SK-N-MC (cell line): ENCODE measurements around the gene FRMD3.

Experiments used
- DNase-seq: peaks from one replicate; pipeline ENCODE4 v3.0.0-alpha.2; 2011; ENCODE audit warnings: low read depth, low spot score
- H3K27ac ChIP-seq: fragments of 200-600 bp; sonication (generic); 2 replicates; pipeline ENCODE4 v1.5.1; 2016; ENCODE audit warnings: mixed run types
- H3K36me3 ChIP-seq: fragments of 200-600 bp; sonication (generic); 2 replicates; pipeline ENCODE4 v1.6.1; 2017; ENCODE audit warnings: antibody characterized with exemption, low read length, mixed read lengths; ENCODE audit not compliant: insufficient read depth
- H3K4me3 ChIP-seq: fragments of 200-600 bp; sonication (generic); 2 replicates; pipeline ENCODE4 v1.5.1; 2016
- H3K9ac ChIP-seq: fragments of 200-600 bp; sonication (generic); 2 replicates; pipeline ENCODE4 v1.8.0; 2017; ENCODE audit warnings: mixed run types, mixed read lengths; ENCODE audit not compliant: insufficient read length
- H3K9me3 ChIP-seq: fragments of 200-600 bp; sonication (generic); 2 replicates; pipeline ENCODE4 v1.6.1; 2017; ENCODE audit warnings: low read depth, mild to moderate bottlenecking, antibody characterized with exemption, low read length, moderate library complexity, mixed read lengths
- EZH2 ChIP-seq: fragments of 200-600 bp; sonication (generic); IDR thresholded peaks from one replicate; pipeline ENCODE4 v1.6.1; 2017; ENCODE audit warnings: antibody characterized with exemption
- FOXP2 ChIP-seq: optimal IDR thresholded peaks from 2 replicates; pipeline ENCODE3; 2011; ENCODE audit warnings: mild to moderate bottlenecking, moderate library complexity; ENCODE audit not compliant: insufficient read depth; ENCODE audit errors: extremely low read length, control extremely low read depth
- POLR2AphosphoS5 ChIP-seq: IDR thresholded peaks from 2 replicates; pipeline ENCODE4 v1.6.1; 2012; ENCODE audit warnings: mild to moderate bottlenecking, low read depth, low read length, borderline replicate concordance

Gene FRMD3

DNA sequence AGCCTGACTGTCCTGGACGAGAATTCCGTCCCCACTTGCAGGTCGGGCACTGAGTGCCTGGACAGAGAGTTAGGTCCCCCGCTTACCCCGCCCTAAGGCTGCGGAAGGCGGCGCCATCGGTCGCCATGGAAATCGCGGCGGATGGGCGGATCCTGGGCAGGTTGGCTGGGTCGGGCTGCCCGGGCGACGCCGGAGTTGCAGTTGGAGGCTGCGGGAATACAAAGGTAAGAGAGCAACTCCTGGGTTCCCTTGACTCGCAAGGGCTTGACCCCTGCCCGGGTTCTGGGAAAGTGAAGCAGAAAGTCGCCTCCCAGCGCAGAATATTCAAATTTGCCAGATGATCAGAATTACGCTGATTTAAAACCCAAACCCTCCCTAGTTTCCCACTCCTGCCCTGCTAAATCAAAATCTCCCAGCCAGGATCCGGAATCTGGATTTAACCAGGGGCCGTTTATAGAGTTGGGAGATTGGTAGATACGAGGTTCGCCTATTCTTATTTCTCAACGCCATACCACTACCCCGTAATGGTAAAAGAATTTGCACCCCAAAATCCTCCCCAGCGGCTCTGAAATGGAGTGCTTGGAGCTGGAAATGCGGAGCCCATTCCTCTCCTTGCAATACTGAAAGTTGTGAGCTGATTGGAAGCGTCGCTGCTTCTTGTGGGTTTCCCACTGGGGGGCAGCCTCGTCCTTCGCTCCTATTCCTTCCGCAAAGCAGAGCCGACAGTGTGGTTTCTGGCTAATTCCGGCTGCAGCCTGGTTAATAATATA lies 318.9 kb downstream of the FRMD3 start:
- H3K36me3 ChIP-seq, result no peaks in the 10 kb centered on the region
- no peak overlapping the region for H3K27ac ChIP-seq
- peak overlapping the region; percentile 78 for H3K4me3 ChIP-seq
- no peaks in the 10 kb centered on the region for H3K9me3 ChIP-seq
- DNase-seq, result no peak
- peak overlapping the region; percentile 31 for H3K9ac ChIP-seq
- TF ChIP-seq FOXP2 (no peak), POLR2AphosphoS5 (no peak), EZH2 (no peak)

DNA sequence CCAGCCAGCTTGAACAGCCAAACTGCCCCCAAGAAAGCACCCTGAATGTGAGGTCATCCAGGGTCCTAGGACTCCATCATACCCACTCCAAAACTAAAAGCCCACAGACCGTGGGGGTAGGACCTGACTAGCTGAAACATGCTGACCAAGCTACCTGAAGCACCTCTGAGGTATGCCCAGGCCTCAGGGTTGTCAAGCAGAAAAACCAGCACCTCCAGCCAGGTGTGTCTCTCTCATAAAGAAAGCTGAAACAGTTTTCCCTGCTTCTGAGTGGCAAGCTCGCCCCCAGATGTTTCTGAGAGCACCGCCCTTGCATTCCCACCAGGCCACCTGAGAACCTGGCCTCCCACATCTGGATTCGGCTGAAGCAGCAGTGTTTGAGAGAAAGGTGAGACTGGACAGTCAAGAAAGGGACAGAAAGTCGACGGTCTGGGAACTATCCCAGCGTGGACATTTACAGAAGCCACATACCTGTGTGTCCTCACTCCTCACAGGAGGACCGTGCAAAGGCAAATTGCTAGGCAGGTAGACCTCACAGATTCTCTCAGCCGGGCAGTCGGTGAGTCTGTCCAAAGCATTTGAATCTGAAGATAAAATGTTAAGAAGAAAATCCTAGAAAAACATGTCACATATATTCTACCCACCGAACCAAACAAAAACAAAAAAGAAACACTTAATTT lies 319.6 kb downstream of the FRMD3 start:
- Histone ChIP-seq H3K27ac (no peak overlapping the region), H3K4me3 (no peak overlapping the region), H3K36me3 (no peaks in the 10 kb centered on the region), H3K9me3 (no peaks in the 10 kb centered on the region), H3K9ac (no peak overlapping the region)
- TF ChIP-seq EZH2 (no peak), FOXP2 (no peak), POLR2AphosphoS5 (no peak)
- DNase-seq, result no peak

DNA sequence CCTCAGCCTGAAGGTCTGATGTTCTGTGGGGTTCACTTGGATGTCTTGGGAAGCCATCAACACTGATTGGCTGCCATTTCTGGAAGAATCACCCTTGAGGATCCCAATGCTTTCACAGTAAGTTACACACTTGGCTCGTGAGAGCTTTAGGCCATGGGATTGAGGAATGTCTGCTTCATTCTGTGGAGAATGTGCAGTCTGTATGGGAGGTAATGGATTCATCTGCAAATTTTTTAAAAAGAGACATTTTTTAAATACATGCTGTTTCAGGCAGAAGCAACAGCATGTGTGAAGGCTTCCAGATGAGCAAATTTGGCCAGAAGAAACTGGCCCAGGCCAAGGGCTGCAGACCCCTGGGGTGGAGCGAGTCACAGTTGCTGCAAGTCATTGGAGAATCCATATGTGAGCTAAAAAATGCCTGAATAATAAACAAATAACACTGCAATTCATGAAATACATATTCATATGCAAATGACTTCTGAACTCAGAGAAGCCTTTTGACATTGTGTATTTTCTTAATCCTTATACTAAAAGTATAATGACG lies 328.9 kb downstream of the FRMD3 start:
- TF ChIP-seq EZH2 (no peak), FOXP2 (no peak), POLR2AphosphoS5 (no peak)
- H3K4me3 ChIP-seq, result no peak overlapping the region
- DNase-seq, result no peak
- H3K27ac ChIP-seq, result no peak overlapping the region
- no peak overlapping the region for H3K9ac ChIP-seq
- no peaks in the 10 kb centered on the region for H3K36me3 ChIP-seq
- H3K9me3 ChIP-seq, result no peaks in the 10 kb centered on the region

DNA sequence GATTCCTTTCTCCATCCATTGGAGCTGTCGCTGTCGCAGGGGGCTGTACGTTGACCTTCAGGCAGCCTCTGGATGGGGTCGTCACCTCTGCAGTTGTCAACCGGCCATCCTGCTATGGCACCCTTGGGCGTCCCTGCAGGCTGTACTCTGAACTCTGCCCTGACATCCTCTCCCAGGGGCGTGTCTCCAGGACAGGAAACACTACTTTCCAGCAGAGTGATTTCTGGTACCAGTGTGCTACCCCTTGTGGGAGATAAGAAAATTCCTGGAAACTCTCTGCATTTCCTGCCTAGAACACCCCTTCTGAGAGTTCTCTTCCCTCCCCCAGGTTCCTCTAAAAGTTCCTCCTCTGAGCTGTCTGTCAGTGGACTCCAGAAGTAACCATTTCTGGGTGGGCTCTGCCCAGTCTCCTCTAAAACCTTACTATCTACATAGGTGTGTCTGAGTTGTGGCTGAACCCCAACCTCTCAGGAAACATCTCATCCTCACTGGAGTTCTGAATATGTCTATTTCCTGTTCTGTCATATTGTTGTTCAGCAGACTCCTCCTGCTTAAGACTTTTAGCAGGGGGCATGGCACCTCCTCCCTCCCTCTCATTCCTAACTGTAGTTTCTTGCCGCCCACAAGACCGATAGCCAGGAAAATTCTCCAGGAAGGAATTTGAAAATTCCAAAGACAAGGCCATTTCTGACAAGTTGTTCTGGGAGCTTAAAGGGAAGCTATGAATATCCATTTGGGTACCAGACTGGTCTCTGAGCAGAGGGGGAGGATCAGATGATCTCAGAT lies 329.9 kb downstream of the FRMD3 start:
- Histone ChIP-seq H3K4me3 (no peak overlapping the region), H3K9ac (no peak overlapping the region), H3K36me3 (no peaks in the 10 kb centered on the region), H3K9me3 (no peaks in the 10 kb centered on the region), H3K27ac (no peak overlapping the region)
- no peak for DNase-seq
- no peak for TF ChIP-seq FOXP2
- TF ChIP-seq EZH2, result no peak
- no peak for TF ChIP-seq POLR2AphosphoS5

DNA sequence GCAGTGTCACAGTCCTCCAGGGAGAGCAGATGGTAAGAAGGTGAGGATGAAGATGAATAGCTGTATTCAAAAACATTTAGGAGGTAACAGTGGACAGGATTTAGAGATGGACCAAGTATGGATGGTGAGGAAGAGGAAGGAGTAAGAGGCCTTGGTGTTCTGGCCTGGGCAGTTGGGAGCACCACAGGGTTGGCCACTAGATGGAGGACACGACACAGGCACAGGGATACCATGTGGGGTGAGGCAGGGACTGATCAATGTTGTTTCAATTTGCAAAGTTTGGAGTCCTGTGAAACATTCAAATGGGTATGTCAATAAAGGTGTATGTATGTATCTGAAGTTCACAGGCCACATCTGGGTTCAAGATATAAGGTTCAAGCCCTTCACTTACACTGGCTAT lies 334.2 kb downstream of the FRMD3 start:
- no peak for DNase-seq
- H3K36me3 ChIP-seq, result no peaks in the 10 kb centered on the region
- no peak overlapping the region for H3K9ac ChIP-seq
- no peak for TF ChIP-seq EZH2
- no peak for TF ChIP-seq POLR2AphosphoS5
- TF ChIP-seq FOXP2, result no peak
- no peak overlapping the region for H3K27ac ChIP-seq
- no peaks in the 10 kb centered on the region for H3K9me3 ChIP-seq
- no peak overlapping the region for H3K4me3 ChIP-seq

DNA sequence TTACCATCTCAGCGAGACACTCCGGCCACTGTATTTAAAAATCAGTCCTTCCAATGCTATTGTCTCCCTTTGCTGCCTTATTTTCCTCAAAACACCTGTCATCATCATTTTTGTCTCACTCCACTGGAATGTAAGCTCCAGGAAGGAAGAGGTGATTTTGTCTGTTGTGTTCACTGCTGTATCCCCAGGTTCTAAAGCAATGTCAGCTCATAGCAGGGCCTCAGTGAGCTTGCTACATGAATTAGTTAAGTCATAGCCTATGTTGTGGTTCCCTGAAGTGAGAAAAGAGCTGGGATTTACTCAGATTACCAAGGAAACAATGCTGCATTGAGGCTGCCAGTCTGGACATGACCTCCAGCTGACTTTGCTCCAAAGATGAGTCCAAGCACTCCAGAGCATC lies 337.7 kb downstream of the FRMD3 start:
- Histone ChIP-seq H3K36me3 (no peaks in the 10 kb centered on the region), H3K27ac (no peak overlapping the region), H3K9me3 (no peaks in the 10 kb centered on the region), H3K9ac (no peak overlapping the region), H3K4me3 (no peak overlapping the region)
- TF ChIP-seq EZH2 (no peak), FOXP2 (no peak)
- no peak for DNase-seq

DNA sequence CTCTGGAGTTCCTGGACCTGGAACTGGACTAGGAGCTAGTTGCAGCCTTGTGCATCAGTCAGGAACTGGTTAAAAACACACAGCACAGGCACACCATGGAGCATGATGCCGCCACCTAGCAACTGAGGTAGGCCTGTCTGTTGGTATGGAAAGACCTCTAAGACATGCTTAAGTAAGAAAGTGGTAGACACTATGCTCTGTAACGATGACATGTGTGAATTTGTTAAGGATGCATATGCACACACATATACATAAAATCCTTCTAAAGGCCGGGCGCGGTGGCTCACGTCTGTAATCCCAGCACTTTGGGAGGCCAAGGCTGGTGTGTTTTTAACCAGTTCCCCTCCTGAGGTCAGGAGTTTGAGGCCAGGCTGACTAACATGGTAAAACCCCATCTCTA lies 338.4 kb downstream of the FRMD3 start:
- Histone ChIP-seq H3K9ac (no peak overlapping the region), H3K4me3 (no peak overlapping the region), H3K27ac (no peak overlapping the region), H3K9me3 (no peaks in the 10 kb centered on the region), H3K36me3 (no peaks in the 10 kb centered on the region)
- no peak for TF ChIP-seq EZH2
- TF ChIP-seq FOXP2, result no peak
- no peak for TF ChIP-seq POLR2AphosphoS5
- no peak for DNase-seq

DNA sequence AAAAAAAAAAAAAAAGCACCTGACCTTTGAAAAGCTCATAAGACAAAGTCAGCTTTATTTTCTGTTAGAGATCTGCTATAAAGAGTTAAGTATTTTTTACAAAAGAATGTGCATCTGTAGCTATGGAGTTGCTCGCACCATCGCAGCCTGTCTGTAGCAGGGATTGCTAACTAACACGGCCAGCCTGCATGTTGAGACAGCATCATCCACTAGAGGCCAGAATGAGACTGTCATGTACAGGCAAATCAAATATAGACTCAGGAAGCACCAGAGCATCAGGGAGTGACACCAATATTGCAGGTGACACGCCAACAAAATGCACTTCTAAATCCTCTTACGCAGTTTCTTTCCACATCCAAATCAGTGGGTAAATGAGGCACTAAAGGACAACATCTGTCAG lies 339.0 kb downstream of the FRMD3 start:
- TF ChIP-seq FOXP2 (no peak), POLR2AphosphoS5 (no peak), EZH2 (no peak)
- Histone ChIP-seq H3K36me3 (no peaks in the 10 kb centered on the region), H3K9me3 (no peaks in the 10 kb centered on the region), H3K27ac (no peak overlapping the region), H3K9ac (no peak overlapping the region), H3K4me3 (no peak overlapping the region)
- no peak for DNase-seq
